ENCODE data around the gene ZCCHC14.
"Not testable (repeated sequence)": the region's sequence is repeated elsewhere in the genome, so short reads cannot be mapped to it uniquely, and the experiment has no call there.

- not testable (repeated sequence) for TF ChIP-seq CTCF (IDR thresholded peaks at IDR 0.05); ZFX (IDR thresholded peaks at IDR 0.05; ENCODE audit: borderline replicate concordance)
Observed at GRCh38 chr16:87509778-87510177, 17.0 kb upstream of the ZCCHC14 start.

All from 22Rv1 (cell line).